Measurements from ENCODE around the gene RAVER1. TPM values are rescaled to one million over a fixed set of nuclear protein-coding genes. Genes with fewer than 3 reads are reported as not detected.
"Not testable (repeated sequence)": the region's sequence is repeated elsewhere in the genome, so short reads cannot be mapped to it uniquely, and the experiment has no call there.

Gene RAVER1
- total RNA-seq, 3 donors from 2014 or later (not counting 1 experiment from before 2014, with no cell fraction given), result 42.5 to 64.3 (median 55.9) TPM

DNA sequence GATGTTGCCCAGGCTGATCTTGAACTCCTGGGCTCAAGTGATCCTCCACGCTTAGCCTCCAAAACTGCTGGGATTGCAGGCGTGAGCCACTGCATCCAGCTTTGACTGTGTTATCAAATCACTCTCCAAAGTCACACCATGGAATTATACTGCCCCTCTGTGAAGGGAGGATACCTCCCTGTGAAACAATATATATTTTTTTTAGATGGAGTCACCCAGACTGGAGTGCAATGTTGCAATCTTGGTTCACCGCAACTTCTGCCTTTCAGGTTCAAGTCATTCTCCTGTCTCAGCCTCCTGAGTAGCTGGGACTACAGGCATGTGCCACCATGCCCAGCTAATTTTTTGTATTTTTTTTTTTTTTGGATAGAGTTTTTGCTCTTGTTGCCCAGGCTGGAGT lies 39.4 kb upstream of the RAVER1 start:
- Mint-ChIP-seq H3K9me3 (no peaks in the 10 kb centered on the region), H3K27me3 (ENCODE audit: low read depth in 2 of 2) (no peaks in the 10 kb centered on the region), H3K4me3 (no peak overlapping the region), H3K4me1 (peaks cover 0 to 17% of the 10 kb centered on the region in 2 donors), H3K36me3 (peaks cover 8% of the 10 kb centered on the region), H3K27ac (no peak overlapping the region)
- Histone ChIP-seq H3K27ac (ENCODE audit: low read length) (no peak overlapping the region), H3K36me3 (ENCODE audit: control insufficient read depth, insufficient read depth, low read length) (peaks cover 32% of the 10 kb centered on the region), H3K27me3 (ENCODE audit: control insufficient read depth, insufficient read depth, low read length) (no peaks in the 10 kb centered on the region), H3K9me3 (ENCODE audit: control insufficient read depth, insufficient read depth, low read length) (no peaks in the 10 kb centered on the region), H3K4me1 (ENCODE audit: control insufficient read depth, insufficient read depth, low read length) (peaks cover 7% of the 10 kb centered on the region), H3K4me3 (ENCODE audit: low read length) (no peak overlapping the region)
- 96% methylated on average over 3 of the region's 3 CpGs for WGBS (ENCODE audit: insufficient coverage)
- DNase-seq (no peak), ATAC-seq (no peak)
- TF ChIP-seq, protein P1, sequence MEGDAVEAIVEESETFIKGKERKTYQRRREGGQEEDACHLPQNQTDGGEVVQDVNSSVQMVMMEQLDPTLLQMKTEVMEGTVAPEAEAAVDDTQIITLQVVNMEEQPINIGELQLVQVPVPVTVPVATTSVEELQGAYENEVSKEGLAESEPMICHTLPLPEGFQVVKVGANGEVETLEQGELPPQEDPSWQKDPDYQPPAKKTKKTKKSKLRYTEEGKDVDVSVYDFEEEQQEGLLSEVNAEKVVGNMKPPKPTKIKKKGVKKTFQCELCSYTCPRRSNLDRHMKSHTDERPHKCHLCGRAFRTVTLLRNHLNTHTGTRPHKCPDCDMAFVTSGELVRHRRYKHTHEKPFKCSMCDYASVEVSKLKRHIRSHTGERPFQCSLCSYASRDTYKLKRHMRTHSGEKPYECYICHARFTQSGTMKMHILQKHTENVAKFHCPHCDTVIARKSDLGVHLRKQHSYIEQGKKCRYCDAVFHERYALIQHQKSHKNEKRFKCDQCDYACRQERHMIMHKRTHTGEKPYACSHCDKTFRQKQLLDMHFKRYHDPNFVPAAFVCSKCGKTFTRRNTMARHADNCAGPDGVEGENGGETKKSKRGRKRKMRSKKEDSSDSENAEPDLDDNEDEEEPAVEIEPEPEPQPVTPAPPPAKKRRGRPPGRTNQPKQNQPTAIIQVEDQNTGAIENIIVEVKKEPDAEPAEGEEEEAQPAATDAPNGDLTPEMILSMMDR (IDR thresholded peaks at IDR 0.05), result no peak
- intact Hi-C loops (cut with micrococcal nuclease), result no loop called here

DNA sequence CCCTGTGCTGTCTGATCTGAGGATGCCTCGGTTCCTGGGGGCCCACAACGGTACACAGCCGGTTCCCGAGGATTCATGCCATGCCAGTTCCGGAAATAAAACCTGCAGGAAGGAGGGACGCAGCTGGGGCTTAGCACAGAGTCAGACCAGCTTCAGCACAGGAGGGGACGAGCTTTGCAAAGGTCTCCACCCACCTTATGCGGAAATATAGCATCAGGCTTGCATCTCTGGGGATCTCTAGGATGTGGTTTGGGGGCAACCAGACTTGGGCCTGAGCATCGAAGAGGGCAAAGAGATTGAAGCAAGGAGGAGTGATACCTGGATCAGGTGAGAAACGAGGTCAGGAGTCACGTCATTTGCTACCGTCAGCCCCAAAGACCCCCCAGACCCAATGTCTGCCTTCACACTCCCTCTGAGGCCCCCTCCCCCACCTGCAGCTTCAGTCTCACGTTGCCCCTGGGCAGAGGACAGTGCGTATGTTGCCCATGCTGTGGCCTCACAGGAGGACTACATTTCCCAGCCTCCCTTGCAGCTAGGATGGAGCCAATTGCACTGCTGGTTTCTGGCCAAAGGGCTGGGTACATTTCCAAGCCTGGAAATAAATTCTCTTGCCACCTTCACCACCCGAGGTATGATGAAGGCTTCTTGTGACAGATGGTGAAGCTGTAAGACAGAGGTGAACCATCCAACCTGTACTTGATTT lies 34.9 kb upstream of the RAVER1 start:
- Mint-ChIP-seq H3K9me3 (no peaks in the 10 kb centered on the region), H3K4me1 (peaks cover 0 to 7% of the 10 kb centered on the region in 2 donors), H3K27me3 (ENCODE audit: low read depth in 2 of 2) (no peaks in the 10 kb centered on the region), H3K36me3 (peaks cover 8% of the 10 kb centered on the region), H3K4me3 (no peak overlapping the region), H3K27ac (no peak overlapping the region)
- intact Hi-C loops (cut with micrococcal nuclease), result no loop called here
- no peak overlapping the region for H3K27ac ChIP-seq (ENCODE audit: low read length)
- ATAC-seq, result no peak
- H3K9me3 ChIP-seq (ENCODE audit: control insufficient read depth, insufficient read depth, low read length), result no peaks in the 10 kb centered on the region
- no peak overlapping the region for H3K4me3 ChIP-seq (ENCODE audit: low read length)
- H3K27me3 ChIP-seq (ENCODE audit: control insufficient read depth, insufficient read depth, low read length), result no peaks in the 10 kb centered on the region
- TF ChIP-seq, protein P1 (IDR thresholded peaks at IDR 0.05), result no peak
- peaks cover 6% of the 10 kb centered on the region for H3K4me1 ChIP-seq (ENCODE audit: control insufficient read depth, insufficient read depth, low read length)
- peaks cover 62% of the 10 kb centered on the region for H3K36me3 ChIP-seq (ENCODE audit: control insufficient read depth, insufficient read depth, low read length)
- 96% methylated on average over 14 of the region's 15 CpGs for WGBS (ENCODE audit: insufficient coverage)
- no peak for DNase-seq

DNA sequence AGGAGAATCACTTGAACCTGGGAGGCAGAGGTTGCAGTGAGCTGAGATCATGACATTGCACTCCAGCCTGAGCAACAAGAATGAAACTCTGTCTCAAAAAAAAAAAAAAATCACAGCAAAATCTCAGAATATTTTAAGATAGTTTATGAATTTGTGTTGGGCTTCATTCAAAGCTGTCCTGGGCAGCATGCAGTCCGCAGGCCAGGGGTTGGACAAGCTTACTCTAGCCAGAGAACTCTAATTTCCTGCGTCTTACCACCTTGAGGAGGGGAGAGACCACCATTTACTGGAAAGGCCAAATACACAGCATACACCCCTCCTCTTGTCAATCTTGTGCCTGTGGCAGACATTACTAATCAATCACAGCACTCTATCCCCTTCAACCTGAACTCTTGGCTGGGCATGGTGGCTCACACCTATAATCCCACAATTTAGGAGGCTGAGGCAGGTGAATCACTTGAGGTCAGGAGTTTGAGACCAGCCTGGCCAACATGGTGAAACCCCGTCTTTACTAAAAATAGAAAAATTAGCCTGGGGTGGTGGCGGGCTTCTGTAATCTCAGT lies 33.7 kb upstream of the RAVER1 start:
- intact Hi-C loops (cut with micrococcal nuclease), result not testable (repeated sequence)
- WGBS (ENCODE audit: insufficient coverage), result 97% methylated on average over 4 of the region's 4 CpGs

DNA sequence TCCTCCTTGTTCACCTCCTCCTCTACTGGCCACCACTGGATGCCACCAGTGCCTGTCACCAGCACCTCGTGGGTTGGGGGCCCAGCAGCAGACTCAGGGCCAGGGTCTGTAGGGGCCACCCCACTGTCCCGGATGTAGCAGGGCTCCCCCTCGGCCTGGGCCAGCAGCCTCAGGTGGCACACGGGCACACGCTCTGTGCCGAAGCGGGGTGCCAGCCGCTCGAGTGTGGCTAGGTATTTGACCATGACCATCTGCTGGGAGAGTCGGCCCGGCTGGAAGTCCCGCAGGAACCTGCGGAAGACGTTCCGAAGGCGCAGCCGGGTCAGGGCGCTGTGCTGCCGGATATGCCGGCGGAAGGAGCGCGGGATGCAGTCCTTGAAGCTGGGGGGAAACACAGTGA lies 32.2 kb upstream of the RAVER1 start:
- intact Hi-C loops (cut with micrococcal nuclease), result no loop called here
- H3K27me3 Mint-ChIP-seq (ENCODE audit: low read depth in 2 of 2), result no peaks in the 10 kb centered on the region
- Histone ChIP-seq H3K9me3 (ENCODE audit: control insufficient read depth, insufficient read depth, low read length) (no peaks in the 10 kb centered on the region), H3K27ac (ENCODE audit: low read length) (no peak overlapping the region), H3K36me3 (ENCODE audit: control insufficient read depth, insufficient read depth, low read length) (peaks cover 76% of the 10 kb centered on the region), H3K27me3 (ENCODE audit: control insufficient read depth, insufficient read depth, low read length) (no peaks in the 10 kb centered on the region), H3K4me3 (ENCODE audit: low read length) (no peak overlapping the region), H3K4me1 (ENCODE audit: control insufficient read depth, insufficient read depth, low read length) (no peaks in the 10 kb centered on the region)
- H3K9me3 Mint-ChIP-seq, result no peaks in the 10 kb centered on the region
- H3K4me3 Mint-ChIP-seq, result no peak overlapping the region
- H3K4me1 Mint-ChIP-seq, result peaks cover 0 to 7% of the 10 kb centered on the region in 2 donors
- DNase-seq, result no peak
- 97% methylated on average over 23 of the region's 23 CpGs for WGBS (ENCODE audit: insufficient coverage)
- no peak for ATAC-seq
- TF ChIP-seq, protein P1 (IDR thresholded peaks at IDR 0.05), result no peak
- H3K27ac Mint-ChIP-seq, result no peak overlapping the region
- H3K36me3 Mint-ChIP-seq, result peaks cover 8% of the 10 kb centered on the region

More for the DNA sequence above, 33.7 kb upstream of the RAVER1 start:
- H3K9me3 ChIP-seq (ENCODE audit: control insufficient read depth, insufficient read depth, low read length); H3K27ac ChIP-seq (ENCODE audit: low read length); ATAC-seq; H3K27ac Mint-ChIP-seq; H3K9me3 Mint-ChIP-seq; DNase-seq; H3K36me3 Mint-ChIP-seq; H3K27me3 ChIP-seq (ENCODE audit: control insufficient read depth, insufficient read depth, low read length); H3K4me1 Mint-ChIP-seq; H3K4me3 Mint-ChIP-seq; H3K4me3 ChIP-seq (ENCODE audit: low read length); H3K4me1 ChIP-seq (ENCODE audit: control insufficient read depth, insufficient read depth, low read length); H3K27me3 Mint-ChIP-seq (ENCODE audit: low read depth in 2 of 2): not testable (repeated sequence)
- peaks cover 66% of the 10 kb centered on the region for H3K36me3 ChIP-seq (ENCODE audit: control insufficient read depth, insufficient read depth, low read length)
